Lung microvascular endothelial cell (primary cell): ENCODE results near the gene PLA2G6. TPM values are rescaled to one million over a fixed set of nuclear protein-coding genes. Genes with fewer than 3 reads are reported as not detected.

ENCODE experiments used
- DNase-seq, 2 donors: peaks; one replicate each; pipeline versions ENCODE4 v3.0.0 to v3.0.0-alpha.2; 2010; ENCODE audit warnings: low read depth in 2 of 2
- total RNA-seq: library from RNA; depleted of rRNA; stranded (reverse); fragments of >200 nt; gene quantifications from 2 replicates; pipeline ENCODE4 v1.2.1, GENCODE V29; 2014

The PLA2G6 gene
- total RNA-seq, 1 donor from 2014 or later: 4.8 TPM

GRCh38 chr22:38072322-38073149 is 109.1 kb downstream of the PLA2G6 start:
- no peak for DNase-seq

- no peak for DNase-seq
These were observed 110.0 kb downstream of the PLA2G6 start for GRCh38 chr22:38071421-38072321.

GRCh38 chr22:38070250-38070921 is 111.2 kb downstream of the PLA2G6 start:
- DNase-seq: no peak

- peak; percentile 50 to 85 for DNase-seq
These were observed 112.0 kb downstream of the PLA2G6 start for GRCh38 chr22:38069372-38070249.

GRCh38 chr22:38068641-38069371 is 112.8 kb downstream of the PLA2G6 start:
- DNase-seq: no peak

GRCh38 chr22:38067761-38068360 is 113.8 kb downstream of the PLA2G6 start:
- DNase-seq: no peak

- no peak for DNase-seq
These were observed 114.6 kb downstream of the PLA2G6 start for GRCh38 chr22:38067028-38067415.

GRCh38 chr22:38066381-38067027 is 115.1 kb downstream of the PLA2G6 start:
- DNase-seq: no peak

- DNase-seq: no peak
These were observed 116.1 kb downstream of the PLA2G6 start for GRCh38 chr22:38065539-38065938.

GRCh38 chr22:38062791-38063190 is 118.8 kb downstream of the PLA2G6 start:
- no peak for DNase-seq

Other genes with a start within 250 kb of the PLA2G6 start
- under 0.01 TPM in 2 replicates for gene C22orf23, start 228.2 kb downstream of the PLA2G6 start, total RNA-seq
- 34.4 and 52.6 TPM in 2 replicates for gene POLR2F, start 228.1 kb downstream of the PLA2G6 start, total RNA-seq
- not detected in 2 replicates for gene SOX10, start 197.3 kb downstream of the PLA2G6 start, total RNA-seq
- 7.4 and 7.9 TPM in 2 replicates for gene PICK1, start 124.4 kb downstream of the PLA2G6 start, total RNA-seq
- under 0.01 and 0.20 TPM in 2 replicates for gene SLC16A8, start 97.6 kb downstream of the PLA2G6 start, total RNA-seq
- under 0.01 TPM in 2 replicates for gene BAIAP2L2, start 71.1 kb downstream of the PLA2G6 start, total RNA-seq
- 41.0 and 262 TPM in 2 replicates for gene MAFF, start 20.2 kb upstream of the PLA2G6 start, total RNA-seq
- 26.0 and 26.2 TPM in 2 replicates for gene TMEM184B, start 91.2 kb upstream of the PLA2G6 start, total RNA-seq
- gene CSNK1E, start 135.6 kb upstream of the PLA2G6 start, total RNA-seq: 62.5 and 101 TPM in 2 replicates